Endothelial cell (in vitro differentiated cells): ENCODE data around the gene FOXL1. TPM values are rescaled to one million over a fixed set of nuclear protein-coding genes. Genes with fewer than 3 reads are reported as not detected.

Experiments used
- DNase-seq: peaks from one replicate; pipeline ENCODE4 v3.0.0; 2021; ENCODE audit warnings: low spot score
- H3K27ac Mint-ChIP-seq: one replicate; pipeline ENCODE4 v1.8.0; 2021; ENCODE audit warnings: mixed read lengths, inconsistent platforms; ENCODE audit not compliant: unreplicated experiment
- H3K27me3 Mint-ChIP-seq: one replicate; pipeline ENCODE4 v1.8.0; 2021; ENCODE audit warnings: mild to moderate bottlenecking, moderate library complexity, mixed read lengths, inconsistent platforms; ENCODE audit not compliant: unreplicated experiment
- H3K36me3 Mint-ChIP-seq: one replicate; pipeline ENCODE4 v1.8.0; 2021; ENCODE audit warnings: mild to moderate bottlenecking, low read depth, mixed read lengths, inconsistent platforms; ENCODE audit not compliant: unreplicated experiment
- H3K4me1 Mint-ChIP-seq: one replicate; pipeline ENCODE4 v1.8.0; 2021; ENCODE audit warnings: mild to moderate bottlenecking, mixed read lengths, inconsistent platforms; ENCODE audit not compliant: unreplicated experiment
- H3K4me3 Mint-ChIP-seq: one replicate; pipeline ENCODE4 v1.8.0; 2021; ENCODE audit warnings: mild to moderate bottlenecking, mixed read lengths, inconsistent platforms; ENCODE audit not compliant: unreplicated experiment
- H3K9me3 Mint-ChIP-seq: one replicate; pipeline ENCODE4 v1.8.0; 2021; ENCODE audit warnings: mixed read lengths, inconsistent platforms; ENCODE audit not compliant: unreplicated experiment
- total RNA-seq: library from RNA; stranded (reverse); fragmentation: NEBNext Ultra II Directional; extraction: Animal tissue kit (Norgen Biotek cat#: 25700); gene quantifications from one replicate; pipeline ENCODE4 v1.2.1, GENCODE V29; 2021; ENCODE audit not compliant: unreplicated experiment
- TF ChIP-seq, protein P1 (sequence below): fragments of 200-600 bp; sonication (generic); IDR thresholded peaks from one replicate; pipeline ENCODE4 v1.5.0; 2021; ENCODE audit warnings: antibody characterized with exemption; ENCODE audit not compliant: unreplicated experiment

The FOXL1 gene
- total RNA-seq, 1 donor from 2014 or later, result 3.4 TPM

- H3K27me3 Mint-ChIP-seq, result peaks cover 15% of the 10 kb centered on the region
- H3K9me3 Mint-ChIP-seq, result no peaks in the 10 kb centered on the region
- peaks cover 38% of the 10 kb centered on the region for H3K4me1 Mint-ChIP-seq
- TF ChIP-seq, protein P1, sequence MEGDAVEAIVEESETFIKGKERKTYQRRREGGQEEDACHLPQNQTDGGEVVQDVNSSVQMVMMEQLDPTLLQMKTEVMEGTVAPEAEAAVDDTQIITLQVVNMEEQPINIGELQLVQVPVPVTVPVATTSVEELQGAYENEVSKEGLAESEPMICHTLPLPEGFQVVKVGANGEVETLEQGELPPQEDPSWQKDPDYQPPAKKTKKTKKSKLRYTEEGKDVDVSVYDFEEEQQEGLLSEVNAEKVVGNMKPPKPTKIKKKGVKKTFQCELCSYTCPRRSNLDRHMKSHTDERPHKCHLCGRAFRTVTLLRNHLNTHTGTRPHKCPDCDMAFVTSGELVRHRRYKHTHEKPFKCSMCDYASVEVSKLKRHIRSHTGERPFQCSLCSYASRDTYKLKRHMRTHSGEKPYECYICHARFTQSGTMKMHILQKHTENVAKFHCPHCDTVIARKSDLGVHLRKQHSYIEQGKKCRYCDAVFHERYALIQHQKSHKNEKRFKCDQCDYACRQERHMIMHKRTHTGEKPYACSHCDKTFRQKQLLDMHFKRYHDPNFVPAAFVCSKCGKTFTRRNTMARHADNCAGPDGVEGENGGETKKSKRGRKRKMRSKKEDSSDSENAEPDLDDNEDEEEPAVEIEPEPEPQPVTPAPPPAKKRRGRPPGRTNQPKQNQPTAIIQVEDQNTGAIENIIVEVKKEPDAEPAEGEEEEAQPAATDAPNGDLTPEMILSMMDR, result no peak
- DNase-seq, result peak; percentile 56
- peaks cover 17% of the 10 kb centered on the region for H3K36me3 Mint-ChIP-seq
- H3K4me3 Mint-ChIP-seq, result peak overlapping the region; percentile 91
- no peak overlapping the region for H3K27ac Mint-ChIP-seq
Measured at GRCh38 chr16:86567701-86568581, 10.4 kb upstream of the FOXL1 start.

GRCh38 chr16:86568677-86569623, 9.4 kb upstream of the FOXL1 start:
- no peak for DNase-seq
- Mint-ChIP-seq H3K4me3 (peak overlapping the region; percentile 94), H3K4me1 (peaks cover 44% of the 10 kb centered on the region), H3K36me3 (peaks cover 17% of the 10 kb centered on the region), H3K9me3 (no peaks in the 10 kb centered on the region), H3K27me3 (peaks cover 15% of the 10 kb centered on the region), H3K27ac (no peak overlapping the region)
- TF ChIP-seq, protein P1, result no peak

DNA sequence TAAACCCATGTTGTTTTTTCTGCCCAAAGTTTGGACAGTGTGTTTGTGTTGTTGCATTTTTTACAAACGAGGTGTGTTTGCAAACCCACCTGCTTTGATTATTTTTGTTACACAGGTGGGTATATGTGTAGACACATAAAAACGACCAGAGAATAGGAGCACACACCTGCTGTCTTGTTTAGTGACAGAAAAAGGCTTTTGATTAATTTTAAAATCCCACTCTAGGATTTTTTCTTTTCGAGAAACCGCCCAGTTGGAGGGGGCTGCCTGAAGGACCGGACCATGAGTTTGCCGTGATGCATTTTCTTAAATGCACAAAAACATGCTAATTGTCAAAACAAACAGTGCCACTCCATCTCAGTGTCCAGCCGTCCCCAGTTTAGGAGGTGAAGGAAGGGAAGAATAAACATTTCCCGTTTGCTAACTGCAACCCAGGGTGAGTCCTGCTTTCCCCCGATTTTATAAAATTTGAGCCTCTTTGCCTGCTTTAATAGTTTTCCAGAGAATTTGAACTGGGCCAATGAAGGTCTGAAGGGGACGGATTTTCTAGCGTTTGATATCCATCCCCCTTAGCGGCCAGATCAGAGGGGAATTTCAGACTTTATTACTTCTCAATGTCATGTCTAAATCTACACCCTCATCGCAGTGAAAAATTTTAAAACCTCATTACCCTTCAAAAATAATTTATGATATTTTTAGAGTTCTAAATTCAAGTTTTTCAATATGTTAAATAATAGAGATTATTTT, 8.5 kb upstream of the FOXL1 start:
- peaks cover 43% of the 10 kb centered on the region for H3K4me1 Mint-ChIP-seq
- TF ChIP-seq, protein P1, result no peak
- no peak overlapping the region for H3K27ac Mint-ChIP-seq
- no peaks in the 10 kb centered on the region for H3K9me3 Mint-ChIP-seq
- peaks cover 19% of the 10 kb centered on the region for H3K27me3 Mint-ChIP-seq
- H3K36me3 Mint-ChIP-seq, result peaks cover 20% of the 10 kb centered on the region
- DNase-seq, result no peak
- peak overlapping the region; percentile 94 for H3K4me3 Mint-ChIP-seq

- DNase-seq, result no peak
- Mint-ChIP-seq H3K9me3 (no peaks in the 10 kb centered on the region), H3K4me3 (peak overlapping the region; percentile 79), H3K4me1 (peaks cover 44% of the 10 kb centered on the region), H3K36me3 (peaks cover 20% of the 10 kb centered on the region), H3K27ac (no peak overlapping the region), H3K27me3 (peaks cover 14% of the 10 kb centered on the region)
- TF ChIP-seq, protein P1, result no peak
Measured at GRCh38 chr16:86570558-86571529, 7.5 kb upstream of the FOXL1 start.
